ENCODE data around the gene TPCN2.

The TPCN2 gene

DNA sequence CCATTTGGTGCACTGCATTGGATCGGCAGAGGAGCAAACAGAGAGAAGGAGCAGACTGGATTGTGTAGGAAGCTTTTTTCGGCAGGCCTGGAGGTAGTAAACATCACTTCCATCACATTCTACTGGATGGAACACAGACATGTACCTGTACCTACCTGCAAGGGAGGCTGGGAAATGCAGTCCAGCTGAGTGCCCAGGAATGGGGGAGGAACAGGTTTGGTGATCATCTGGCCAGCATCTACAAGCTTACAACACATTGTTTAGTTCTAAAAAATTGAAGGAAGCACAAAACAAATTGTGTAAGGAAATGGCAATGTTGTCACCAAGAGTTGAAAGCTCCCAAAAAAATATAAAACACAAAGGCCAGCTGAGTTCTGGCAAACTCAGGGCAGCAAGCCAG, 126.1 kb downstream of the TPCN2 start:
- Histone ChIP-seq H3K36me3 (peaks cover 0 to 5% (median 3%) of the 10 kb centered on the region in 3 donors), H3K4me1 (no peaks in the 10 kb centered on the region), H3K27ac (no peak overlapping the region), H3K9me3 (peaks cover 0 to 5% (median 0%) of the 10 kb centered on the region in 3 donors), H3K4me3 (no peak overlapping the region), H3K27me3 (no peaks in the 10 kb centered on the region)
- DNase-seq, result no peak
- intact Hi-C loops (cut with DNase I; ENCODE audit: low total_unique reads), result no loop called here
- TF ChIP-seq, protein P1, sequence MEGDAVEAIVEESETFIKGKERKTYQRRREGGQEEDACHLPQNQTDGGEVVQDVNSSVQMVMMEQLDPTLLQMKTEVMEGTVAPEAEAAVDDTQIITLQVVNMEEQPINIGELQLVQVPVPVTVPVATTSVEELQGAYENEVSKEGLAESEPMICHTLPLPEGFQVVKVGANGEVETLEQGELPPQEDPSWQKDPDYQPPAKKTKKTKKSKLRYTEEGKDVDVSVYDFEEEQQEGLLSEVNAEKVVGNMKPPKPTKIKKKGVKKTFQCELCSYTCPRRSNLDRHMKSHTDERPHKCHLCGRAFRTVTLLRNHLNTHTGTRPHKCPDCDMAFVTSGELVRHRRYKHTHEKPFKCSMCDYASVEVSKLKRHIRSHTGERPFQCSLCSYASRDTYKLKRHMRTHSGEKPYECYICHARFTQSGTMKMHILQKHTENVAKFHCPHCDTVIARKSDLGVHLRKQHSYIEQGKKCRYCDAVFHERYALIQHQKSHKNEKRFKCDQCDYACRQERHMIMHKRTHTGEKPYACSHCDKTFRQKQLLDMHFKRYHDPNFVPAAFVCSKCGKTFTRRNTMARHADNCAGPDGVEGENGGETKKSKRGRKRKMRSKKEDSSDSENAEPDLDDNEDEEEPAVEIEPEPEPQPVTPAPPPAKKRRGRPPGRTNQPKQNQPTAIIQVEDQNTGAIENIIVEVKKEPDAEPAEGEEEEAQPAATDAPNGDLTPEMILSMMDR (IDR thresholded peaks at IDR 0.05), result no peak

DNA sequence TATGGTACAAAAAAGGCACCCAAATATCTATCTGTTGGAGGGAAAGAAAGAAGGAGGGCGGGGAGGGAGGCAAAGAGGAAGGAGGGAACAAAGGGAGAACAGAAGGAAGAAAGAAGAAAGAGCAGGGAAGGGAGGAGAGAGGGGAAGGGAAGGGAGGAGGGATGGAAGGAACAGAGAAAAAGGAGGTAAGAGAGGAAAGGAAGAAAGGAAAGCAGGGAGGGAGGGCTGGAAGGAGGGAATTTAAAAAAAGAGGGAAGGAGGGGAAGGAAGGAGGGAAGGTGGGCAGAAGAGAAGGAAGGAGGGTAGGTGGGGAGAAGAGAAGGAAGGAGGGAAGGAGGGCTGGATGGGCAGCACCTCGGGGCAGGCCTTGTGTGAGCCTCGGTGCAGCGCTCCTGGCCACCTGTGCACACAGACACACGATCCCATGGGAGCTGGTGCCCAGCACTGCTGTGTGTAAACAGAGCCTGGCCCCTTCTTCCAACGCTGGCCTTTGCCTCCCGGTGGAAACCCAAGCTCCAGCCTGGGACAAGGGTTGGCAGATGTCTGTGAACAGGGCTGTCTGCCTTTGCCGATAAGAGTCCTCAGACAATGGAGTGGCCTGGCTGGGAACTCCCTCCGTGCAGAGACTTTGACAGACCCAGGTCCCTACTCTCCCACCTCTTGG, 130.2 kb downstream of the TPCN2 start:
- intact Hi-C loops (cut with DNase I; ENCODE audit: low total_unique reads), result no loop called here

DNA sequence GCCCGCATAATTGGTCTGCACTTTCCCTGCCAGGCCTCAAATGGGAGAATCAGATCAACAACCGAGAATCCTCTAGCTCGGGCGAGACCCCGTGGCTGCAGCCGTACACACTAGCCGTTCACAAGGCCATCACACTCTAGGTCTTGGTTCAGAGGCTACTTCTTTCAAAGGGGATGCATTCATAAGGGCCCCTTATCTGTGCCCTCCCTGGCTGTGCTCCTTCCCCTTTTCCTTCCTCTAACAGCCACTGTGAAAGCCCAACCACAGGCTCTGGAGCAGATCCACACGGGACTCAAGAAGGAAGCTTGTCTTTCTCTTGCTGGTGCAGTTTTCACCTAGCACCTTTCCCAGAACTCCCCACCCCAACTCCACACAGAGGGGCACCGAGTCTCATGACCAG, 131.5 kb downstream of the TPCN2 start:
- no peaks in the 10 kb centered on the region for H3K4me1 ChIP-seq
- TF ChIP-seq, protein P1 (IDR thresholded peaks at IDR 0.05), result no peak
- DNase-seq, result no peak
- no peak overlapping the region for H3K4me3 ChIP-seq
- intact Hi-C loops (cut with DNase I; ENCODE audit: low total_unique reads), result no loop called here
- no peaks in the 10 kb centered on the region for H3K36me3 ChIP-seq
- H3K27ac ChIP-seq, result no peak overlapping the region
- H3K9me3 ChIP-seq, result no peaks in the 10 kb centered on the region
- H3K27me3 ChIP-seq, result no peaks in the 10 kb centered on the region

More for the DNA sequence above, 130.2 kb downstream of the TPCN2 start:
- DNase-seq, result no peak
- Histone ChIP-seq H3K27ac (no peak overlapping the region), H3K36me3 (peaks cover 0 to 5% (median 3%) of the 10 kb centered on the region in 3 donors), H3K4me1 (no peaks in the 10 kb centered on the region), H3K9me3 (peaks cover 0 to 5% (median 0%) of the 10 kb centered on the region in 3 donors), H3K4me3 (no peak overlapping the region), H3K27me3 (no peaks in the 10 kb centered on the region)
- TF ChIP-seq, protein P1 (IDR thresholded peaks at IDR 0.05), result no peak

DNA sequence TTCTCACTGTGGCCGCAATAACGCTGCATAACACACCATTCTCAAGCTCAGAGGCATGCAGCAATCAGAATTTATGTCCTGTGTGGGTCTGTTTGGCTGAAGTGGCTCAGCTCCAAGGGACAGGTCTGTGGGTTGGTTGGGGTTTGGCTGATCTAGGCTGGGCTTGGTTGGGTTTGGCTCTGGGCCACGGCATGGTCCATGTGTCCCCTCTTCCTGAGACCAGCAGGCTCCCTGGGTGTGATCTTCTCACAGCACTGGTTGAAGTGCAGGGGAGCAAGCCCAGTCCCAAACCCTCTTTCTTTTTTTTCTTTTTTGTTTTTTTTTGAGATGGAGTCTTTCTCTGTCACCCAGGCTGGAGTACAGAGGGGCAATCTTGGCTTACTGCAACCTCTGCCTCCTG, 132.0 kb downstream of the TPCN2 start:
- no peak for DNase-seq
- Histone ChIP-seq H3K27me3 (no peaks in the 10 kb centered on the region), H3K4me1 (no peaks in the 10 kb centered on the region), H3K4me3 (no peak overlapping the region), H3K9me3 (no peaks in the 10 kb centered on the region), H3K27ac (no peak overlapping the region), H3K36me3 (no peaks in the 10 kb centered on the region)
- TF ChIP-seq, protein P1 (IDR thresholded peaks at IDR 0.05), result no peak
- intact Hi-C loops (cut with DNase I; ENCODE audit: low total_unique reads), result no loop called here

DNA sequence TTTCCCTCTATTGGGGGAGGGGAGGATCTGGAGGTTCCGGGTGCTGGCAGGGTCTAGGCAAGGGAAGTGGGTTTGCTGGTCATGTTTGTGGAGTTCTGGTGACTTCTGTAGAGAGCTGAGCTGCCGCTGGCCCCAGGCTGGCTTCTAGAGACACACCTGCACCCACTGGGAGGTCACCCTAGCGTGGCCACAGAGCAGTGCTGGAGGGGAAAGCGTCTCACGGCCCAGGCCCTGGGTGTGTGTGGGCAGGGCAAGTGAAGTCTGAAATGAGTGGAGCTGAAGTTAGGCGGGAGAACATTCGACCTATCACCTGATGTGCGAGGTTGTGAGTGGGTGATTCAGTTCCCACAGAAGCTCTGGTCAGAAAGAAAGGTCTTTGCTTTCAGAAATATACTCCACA, 134.9 kb downstream of the TPCN2 start:
- H3K27ac ChIP-seq, result no peak overlapping the region
- intact Hi-C loops (cut with DNase I; ENCODE audit: low total_unique reads), result no loop called here

More for the DNA sequence above, 134.9 kb downstream of the TPCN2 start:
- no peak overlapping the region for H3K4me3 ChIP-seq
- H3K9me3 ChIP-seq, result peaks cover 0 to 13% (median 12%) of the 10 kb centered on the region in 3 donors
- H3K4me1 ChIP-seq, result no peaks in the 10 kb centered on the region
- TF ChIP-seq, protein P1 (IDR thresholded peaks at IDR 0.05), result no peak
- H3K36me3 ChIP-seq, result peaks cover 0 to 8% (median 0%) of the 10 kb centered on the region in 3 donors
- no peak for DNase-seq
- H3K27me3 ChIP-seq, result peaks cover 0 to 16% of the 10 kb centered on the region in 2 donors

Data from tibial artery (tissue), 4 donors.